Ammon's horn (tissue), 1 donor: ENCODE measurements around the gene SERPINE1.

Source experiments
- DNase-seq: peaks from one replicate; pipeline ENCODE4 v3.0.0-alpha.2; 2016; ENCODE audit warnings: low spot score

The SERPINE1 gene

GRCh38 chr7:101170617-101171441 lies 43.9 kb downstream of the SERPINE1 start:
- DNase-seq = no peak

DNA sequence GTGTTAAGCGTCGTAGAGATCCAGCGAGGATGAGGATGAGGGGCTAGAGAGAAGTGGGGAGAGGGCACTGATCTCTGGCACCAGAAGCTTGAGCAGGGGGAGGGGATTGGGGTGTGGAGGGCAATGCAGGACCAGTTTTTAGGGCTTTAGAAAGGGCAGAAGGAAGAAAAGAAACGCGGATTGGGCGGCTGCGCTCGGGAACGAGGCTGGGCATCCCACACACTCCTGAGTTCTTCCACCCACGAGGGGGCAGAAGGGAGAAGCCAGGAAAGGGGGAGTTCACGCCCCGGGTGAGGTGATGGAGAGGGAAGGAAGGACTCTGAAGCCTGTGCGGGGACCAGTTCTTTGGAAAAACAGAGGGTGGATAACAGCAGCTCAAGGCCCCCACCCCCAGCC lies 44.5 kb downstream of the SERPINE1 start:
- DNase-seq = no peak

DNA sequence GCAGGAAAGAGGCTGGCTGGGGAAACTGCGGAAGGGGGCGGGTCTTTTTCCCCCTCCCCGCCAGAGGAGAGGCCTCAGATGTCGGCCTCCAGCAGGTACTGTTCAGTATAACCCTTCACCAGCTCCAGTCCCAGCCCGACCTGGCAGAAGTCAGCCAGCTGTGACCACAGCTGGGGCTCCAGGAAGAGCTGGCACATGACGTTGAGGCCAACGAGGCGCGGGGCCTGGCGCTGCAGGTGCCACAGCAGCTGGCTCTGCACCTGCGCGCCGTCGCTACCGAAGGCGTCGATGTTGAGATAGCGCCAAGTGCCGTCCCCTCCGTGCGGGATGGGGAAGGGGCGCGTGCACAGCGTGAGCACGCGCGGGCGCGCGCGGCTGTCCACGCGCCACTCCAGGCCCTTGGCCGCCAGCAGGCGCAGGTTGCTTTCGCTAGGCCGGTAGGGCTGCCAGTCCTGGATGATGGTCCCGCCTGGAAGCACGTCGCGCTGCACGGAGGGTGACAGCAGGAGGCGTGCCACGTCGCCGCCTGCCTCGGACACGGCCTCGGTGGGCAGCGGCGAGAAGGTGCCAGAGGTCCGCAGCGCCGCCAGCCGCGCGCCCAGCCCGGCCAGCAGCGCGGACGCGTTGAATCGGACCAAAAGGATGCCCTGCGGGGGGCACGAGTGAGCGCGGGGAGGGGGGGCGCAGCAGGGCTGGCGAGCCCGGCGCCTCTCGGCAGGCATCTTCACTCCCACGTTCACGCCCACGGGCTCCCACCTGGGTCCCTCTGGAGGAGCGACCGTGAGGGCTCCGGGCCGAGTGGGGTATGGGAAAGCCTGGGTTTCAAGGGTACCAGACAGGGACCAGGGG lies 45.3 kb downstream of the SERPINE1 start:
- DNase-seq = no peak

GRCh38 chr7:101172854-101173751 lies 46.2 kb downstream of the SERPINE1 start:
- no peak for DNase-seq

DNA sequence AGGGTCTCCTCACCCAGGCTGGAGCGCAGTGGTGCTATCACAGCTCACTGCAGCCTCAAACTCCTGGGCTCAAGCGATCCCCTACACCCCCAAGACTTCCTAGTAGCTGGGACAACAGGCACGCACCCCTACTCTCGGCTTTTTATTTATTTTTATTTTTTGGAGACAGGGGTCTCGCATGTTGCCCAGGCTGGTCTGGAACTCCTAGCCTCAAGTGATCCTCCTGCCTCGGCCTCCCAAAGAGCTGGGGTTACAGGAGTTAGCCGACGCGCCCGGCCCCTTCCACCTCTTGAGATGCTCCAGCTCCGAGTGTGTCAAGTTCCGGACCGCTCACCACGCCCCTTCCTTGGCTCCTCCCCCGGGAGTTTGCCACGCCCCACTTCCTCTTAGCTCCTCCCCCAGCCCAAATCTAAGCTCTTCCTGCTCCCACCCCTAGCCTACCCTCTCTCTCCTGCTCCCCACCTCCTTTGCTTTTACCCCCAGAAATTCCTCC lies 46.9 kb downstream of the SERPINE1 start:
- no peak for DNase-seq

DNA sequence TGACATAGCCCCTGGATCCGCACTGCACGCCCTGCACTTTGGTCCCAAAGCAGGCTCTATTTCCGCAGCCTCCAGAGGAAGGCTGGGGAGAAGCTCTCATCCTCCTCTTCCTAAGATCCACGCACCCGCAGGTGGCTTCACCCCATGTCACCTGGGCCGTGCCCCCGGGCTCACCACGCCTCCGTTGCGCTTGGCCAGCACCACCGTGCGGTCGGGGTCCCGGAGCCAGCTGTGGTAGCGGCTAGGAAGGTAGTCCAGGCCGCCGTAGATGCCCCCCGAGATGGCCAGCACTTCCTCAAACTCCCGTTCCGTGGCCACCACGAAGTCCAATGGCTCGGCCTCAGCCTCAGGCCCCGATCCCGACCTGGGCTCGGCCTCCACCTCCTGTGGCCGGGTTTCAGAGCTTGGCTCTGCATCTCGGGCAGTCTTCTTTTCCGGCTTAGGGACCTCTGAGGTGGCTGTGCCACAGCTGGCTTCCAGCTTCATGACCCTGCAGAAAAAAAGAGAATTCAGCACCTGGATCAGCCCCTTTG lies 47.5 kb downstream of the SERPINE1 start:
- no peak for DNase-seq

- DNase-seq = no peak
Observed at GRCh38 chr7:101175664-101176063, 48.8 kb downstream of the SERPINE1 start.

- no peak for DNase-seq
Observed at GRCh38 chr7:101177644-101178043, 50.7 kb downstream of the SERPINE1 start.

- DNase-seq = no peak
Observed at GRCh38 chr7:101179117-101179516, 52.2 kb downstream of the SERPINE1 start.

- no peak for DNase-seq
Observed at GRCh38 chr7:101179713-101180112, 52.8 kb downstream of the SERPINE1 start.

DNA sequence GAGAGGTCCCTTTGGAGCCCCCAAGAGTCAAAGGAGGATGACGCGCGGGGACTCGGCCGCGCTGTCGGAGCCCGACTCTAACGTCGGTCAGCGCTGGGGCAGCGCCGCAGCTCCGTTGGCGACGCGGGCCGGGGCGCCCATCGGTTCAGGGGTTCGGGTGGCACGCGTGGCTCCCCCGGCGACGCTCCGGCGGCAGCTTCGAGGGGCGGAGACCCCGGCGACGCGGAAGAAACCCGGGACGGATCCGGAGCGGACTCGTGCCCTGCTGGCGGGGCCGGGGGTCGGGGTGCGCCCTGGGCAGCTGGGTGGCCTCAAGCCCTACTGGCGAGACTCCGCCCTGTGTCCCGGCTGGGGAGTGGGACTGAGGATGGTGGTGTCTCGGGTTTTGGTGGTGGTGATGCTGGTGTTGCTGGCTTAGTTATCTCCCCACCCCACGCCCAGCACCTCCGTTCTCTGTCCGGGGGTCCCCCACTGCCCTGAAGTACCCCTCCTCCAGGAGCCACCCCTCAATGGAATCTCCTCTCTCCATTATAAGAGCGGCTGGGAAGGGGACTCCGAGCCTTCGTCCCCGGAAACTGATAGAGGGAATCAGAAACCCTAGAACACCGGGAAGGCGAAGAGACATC lies 53.3 kb downstream of the SERPINE1 start, which contains the start of gene NAT16:
NAT16 (minus strand) TSS at position 164 of the 626 bp plus-strand sequence. CDS start 5,486 bp downstream, outside the sequence.
- DNase-seq = no peak

DNA sequence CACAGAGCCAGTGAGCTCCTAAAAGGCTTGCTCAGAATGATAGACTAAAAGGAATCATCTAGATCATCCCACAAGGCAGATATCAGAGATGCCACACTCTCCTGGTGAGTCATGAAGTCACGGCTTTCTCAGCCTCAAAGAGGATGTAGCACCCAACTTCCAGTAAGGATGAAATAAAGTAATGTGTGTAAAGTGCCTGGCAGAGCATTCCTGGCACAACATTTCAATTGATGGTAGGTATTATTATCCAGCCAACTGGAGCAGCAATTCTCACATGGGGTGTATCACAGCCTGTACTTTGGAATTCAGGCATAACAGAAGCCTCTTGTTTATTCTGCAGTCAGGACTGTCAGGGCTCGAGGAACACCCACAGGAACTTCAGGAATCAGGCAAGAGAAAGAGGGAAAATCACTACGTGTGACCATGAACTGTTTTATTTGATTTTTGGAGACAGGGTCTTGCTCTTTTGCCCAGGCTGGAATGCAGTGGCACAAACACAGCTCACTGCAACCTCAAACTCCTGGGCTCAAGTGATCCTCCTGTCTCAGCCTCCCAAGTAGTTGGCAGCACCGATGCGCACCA lies 58.4 kb downstream of the SERPINE1 start:
- peak; percentile 29 for DNase-seq

DNA sequence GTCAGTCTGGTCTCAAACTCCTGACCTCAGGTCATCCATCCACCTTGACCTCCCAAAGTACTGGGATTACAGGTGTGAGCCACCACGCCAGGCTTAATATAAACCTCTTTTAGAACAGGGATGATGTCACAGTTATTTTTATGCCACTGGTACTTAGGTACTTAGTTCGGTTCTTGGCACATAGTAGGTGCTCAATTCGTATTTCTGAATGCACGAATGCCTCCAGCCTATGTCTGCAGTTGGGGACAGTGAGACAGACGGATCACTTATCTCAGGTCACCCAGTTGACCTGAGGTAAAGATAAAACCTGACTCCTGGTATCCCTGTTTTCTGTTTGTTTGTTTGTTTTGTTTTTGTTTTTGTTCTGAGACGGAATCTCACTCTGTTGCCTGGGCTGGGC lies 59.3 kb downstream of the SERPINE1 start:
- DNase-seq = no peak

GRCh38 chr7:101186844-101187428 lies 60.0 kb downstream of the SERPINE1 start:
- no peak for DNase-seq
